Measurements from ENCODE around the gene GSG1L. TPM values are rescaled to one million over a fixed set of nuclear protein-coding genes. Genes with fewer than 3 reads are reported as not detected.
"Not testable (repeated sequence)": the region's sequence is repeated elsewhere in the genome, so short reads cannot be mapped to it uniquely, and the experiment has no call there.

The GSG1L gene
- total RNA-seq, 2 donors from 2014 or later, result 13.9 to 34.7 TPM

DNA sequence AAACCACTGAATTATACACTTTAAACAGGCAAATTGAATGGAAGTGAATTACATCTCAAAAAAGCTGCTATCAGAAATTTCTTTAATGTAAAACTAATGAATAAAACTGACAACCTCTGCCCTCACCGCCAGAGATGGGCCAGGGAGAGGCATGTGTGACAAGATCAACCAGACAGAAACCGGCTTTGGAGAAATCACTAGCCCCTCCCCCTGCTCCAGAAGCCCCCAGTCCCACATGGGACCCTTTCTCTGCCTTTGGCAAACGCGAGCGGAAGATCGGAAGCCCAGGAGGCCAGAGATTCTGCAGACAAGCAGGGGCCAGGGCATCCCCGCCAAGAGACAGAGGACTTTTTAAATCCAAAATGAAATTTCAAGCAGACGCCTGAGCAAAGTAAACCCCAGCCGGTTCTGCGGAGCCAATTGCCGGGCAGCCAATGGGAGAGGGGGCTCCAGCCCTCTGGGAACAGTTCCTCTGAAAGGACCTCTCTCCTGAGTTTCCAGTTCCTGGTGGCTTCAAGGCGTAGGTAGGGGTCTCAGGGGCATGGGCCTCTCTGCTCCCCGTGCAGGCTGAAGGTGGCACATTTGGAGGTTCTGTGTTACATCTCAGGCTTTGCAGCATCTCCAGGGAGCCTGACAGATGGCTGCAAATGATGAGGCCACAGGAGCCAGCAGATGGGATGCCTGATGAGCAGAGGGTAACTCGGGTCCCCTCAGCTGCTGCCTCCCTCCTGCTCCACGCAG is 118.1 kb downstream of the GSG1L start:
- Histone ChIP-seq H3K27ac (no peak overlapping the region), H3K4me1 (no peaks in the 10 kb centered on the region), H3K36me3 (no peaks in the 10 kb centered on the region), H3K4me3 (no peak overlapping the region), H3K27me3 (no peaks in the 10 kb centered on the region), H3K9me3 (no peaks in the 10 kb centered on the region)
- TF ChIP-seq, protein P1, sequence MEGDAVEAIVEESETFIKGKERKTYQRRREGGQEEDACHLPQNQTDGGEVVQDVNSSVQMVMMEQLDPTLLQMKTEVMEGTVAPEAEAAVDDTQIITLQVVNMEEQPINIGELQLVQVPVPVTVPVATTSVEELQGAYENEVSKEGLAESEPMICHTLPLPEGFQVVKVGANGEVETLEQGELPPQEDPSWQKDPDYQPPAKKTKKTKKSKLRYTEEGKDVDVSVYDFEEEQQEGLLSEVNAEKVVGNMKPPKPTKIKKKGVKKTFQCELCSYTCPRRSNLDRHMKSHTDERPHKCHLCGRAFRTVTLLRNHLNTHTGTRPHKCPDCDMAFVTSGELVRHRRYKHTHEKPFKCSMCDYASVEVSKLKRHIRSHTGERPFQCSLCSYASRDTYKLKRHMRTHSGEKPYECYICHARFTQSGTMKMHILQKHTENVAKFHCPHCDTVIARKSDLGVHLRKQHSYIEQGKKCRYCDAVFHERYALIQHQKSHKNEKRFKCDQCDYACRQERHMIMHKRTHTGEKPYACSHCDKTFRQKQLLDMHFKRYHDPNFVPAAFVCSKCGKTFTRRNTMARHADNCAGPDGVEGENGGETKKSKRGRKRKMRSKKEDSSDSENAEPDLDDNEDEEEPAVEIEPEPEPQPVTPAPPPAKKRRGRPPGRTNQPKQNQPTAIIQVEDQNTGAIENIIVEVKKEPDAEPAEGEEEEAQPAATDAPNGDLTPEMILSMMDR (IDR thresholded peaks at IDR 0.05), result no peak
- DNase-seq (ENCODE audit: low spot score), result no peak

DNA sequence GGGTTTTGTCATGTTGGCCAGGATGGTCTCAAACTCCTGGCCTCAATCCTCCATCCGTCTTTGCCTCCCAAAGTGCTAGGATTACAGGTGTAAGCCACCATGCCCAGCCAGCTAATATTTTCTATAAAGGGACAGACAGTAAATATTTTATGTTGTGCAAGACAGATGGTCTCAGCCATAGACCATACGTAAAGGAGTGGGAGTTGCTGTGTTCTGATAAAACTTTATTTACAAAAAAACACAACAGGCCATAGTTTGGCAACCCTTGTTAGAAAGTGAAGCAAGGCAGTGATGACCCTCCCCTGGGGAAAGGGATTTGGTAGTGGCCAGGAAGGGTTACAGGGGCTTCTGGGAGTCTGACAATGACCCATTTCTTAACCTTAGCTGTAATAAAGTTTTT is 119.7 kb downstream of the GSG1L start:
- H3K27me3 ChIP-seq, result no peaks in the 10 kb centered on the region
- TF ChIP-seq, protein P1 (IDR thresholded peaks at IDR 0.05), result no peak
- H3K36me3 ChIP-seq, result no peaks in the 10 kb centered on the region
- no peaks in the 10 kb centered on the region for H3K4me1 ChIP-seq
- DNase-seq (ENCODE audit: low spot score), result no peak
- H3K4me3 ChIP-seq, result no peak overlapping the region
- no peaks in the 10 kb centered on the region for H3K9me3 ChIP-seq
- H3K27ac ChIP-seq, result no peak overlapping the region

DNA sequence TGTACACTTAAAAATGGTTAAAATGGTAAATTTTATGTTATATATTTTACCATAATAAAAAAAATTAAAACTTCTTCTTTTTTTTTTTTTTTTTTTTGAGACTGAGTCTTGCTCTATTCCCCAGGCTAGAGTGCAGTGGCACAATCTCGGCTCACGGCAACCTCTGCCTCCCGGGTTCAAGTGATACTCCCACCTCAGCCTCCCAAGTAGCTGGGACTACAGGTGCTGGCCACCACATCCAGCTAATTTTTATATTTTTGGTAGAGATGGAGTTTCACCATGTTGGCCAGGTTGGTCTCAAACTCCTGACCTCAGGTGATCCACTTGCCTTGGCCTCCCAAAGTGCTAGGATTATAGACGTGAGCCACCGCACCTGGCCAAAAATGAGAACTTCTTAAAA is 121.4 kb downstream of the GSG1L start:
- not testable (repeated sequence) for H3K4me3 ChIP-seq

DNA sequence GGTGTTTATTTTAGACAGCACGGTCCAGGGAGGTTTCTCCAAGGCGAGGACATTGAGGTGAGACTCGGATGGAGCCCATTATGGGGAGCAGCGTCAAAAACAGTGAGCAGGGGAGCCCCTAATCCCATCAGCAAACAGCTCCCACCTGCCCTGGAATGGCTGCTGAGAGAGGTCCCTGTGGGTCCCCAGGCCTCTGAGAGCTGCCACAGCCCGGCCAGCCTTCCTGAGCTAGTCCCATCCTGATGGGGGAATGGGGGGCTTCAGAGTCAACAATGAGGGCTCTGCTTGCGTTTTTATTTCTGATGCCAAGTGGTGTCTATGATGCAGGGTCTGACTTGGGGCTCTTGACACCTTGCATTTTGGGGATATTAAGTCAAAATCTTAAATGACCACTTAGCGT is 128.4 kb downstream of the GSG1L start:
- Histone ChIP-seq H3K27me3 (no peaks in the 10 kb centered on the region), H3K4me3 (no peak overlapping the region), H3K36me3 (no peaks in the 10 kb centered on the region), H3K9me3 (no peaks in the 10 kb centered on the region), H3K27ac (no peak overlapping the region), H3K4me1 (no peaks in the 10 kb centered on the region)
- no peak for DNase-seq (ENCODE audit: low spot score)
- TF ChIP-seq, protein P1 (IDR thresholded peaks at IDR 0.05), result no peak

More for the DNA sequence above, 121.4 kb downstream of the GSG1L start:
- DNase-seq (ENCODE audit: low spot score); H3K27ac ChIP-seq; H3K36me3 ChIP-seq; H3K9me3 ChIP-seq; H3K27me3 ChIP-seq; H3K4me1 ChIP-seq: not testable (repeated sequence)

DNA sequence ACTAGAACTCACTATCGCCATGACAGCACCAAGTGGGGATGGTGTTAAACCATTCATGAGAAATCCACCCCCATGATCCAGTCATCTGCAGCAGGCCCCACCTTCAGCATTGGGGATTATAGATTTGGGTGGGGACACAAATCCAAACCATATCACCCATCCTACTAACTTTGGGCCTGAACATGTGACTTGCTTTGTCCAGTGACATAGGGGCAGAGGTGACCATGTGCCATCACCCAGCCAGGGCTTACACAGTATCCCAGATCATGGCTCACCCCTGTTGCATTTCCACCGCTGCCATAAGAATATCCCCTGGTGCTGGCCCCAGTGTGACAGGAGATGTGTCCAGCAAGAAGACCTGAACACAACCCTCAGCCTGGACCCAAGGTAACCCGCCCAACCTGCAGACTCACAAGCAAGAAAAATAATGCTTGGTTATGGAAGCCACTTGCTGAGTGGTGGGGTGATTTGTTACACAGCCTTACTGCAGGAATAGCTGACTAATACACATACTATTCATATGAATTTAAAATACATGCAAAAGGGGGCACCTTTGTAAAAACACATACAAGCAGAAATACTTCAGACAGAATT is 130.9 kb downstream of the GSG1L start:
- Histone ChIP-seq H3K27me3 (no peaks in the 10 kb centered on the region), H3K4me1 (no peaks in the 10 kb centered on the region), H3K36me3 (no peaks in the 10 kb centered on the region), H3K4me3 (no peak overlapping the region), H3K9me3 (no peaks in the 10 kb centered on the region), H3K27ac (no peak overlapping the region)
- no peak for DNase-seq (ENCODE audit: low spot score)
- TF ChIP-seq, protein P1 (IDR thresholded peaks at IDR 0.05), result no peak

DNA sequence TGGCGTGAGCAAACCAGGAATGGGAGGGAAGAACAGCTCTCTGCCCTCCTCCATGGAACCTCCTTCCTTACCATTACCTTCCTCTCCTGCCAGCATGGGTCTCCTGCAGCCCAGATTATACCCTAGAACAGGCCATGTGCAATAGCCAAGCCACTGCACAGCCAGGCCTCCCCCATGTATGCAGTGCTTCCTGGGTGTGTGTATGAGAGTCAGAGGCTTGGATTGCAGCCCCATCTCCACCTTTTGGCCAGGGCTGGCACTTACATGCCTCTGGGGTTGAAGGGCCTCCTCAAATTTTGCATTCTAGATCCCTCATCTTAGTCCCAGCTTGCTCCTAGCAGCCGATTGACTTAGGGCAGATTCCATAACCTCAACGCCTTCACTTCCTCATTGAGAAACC is 133.7 kb downstream of the GSG1L start:
- H3K36me3 ChIP-seq, result no peaks in the 10 kb centered on the region
- DNase-seq (ENCODE audit: low spot score), result no peak
- H3K27ac ChIP-seq, result no peak overlapping the region
- no peaks in the 10 kb centered on the region for H3K9me3 ChIP-seq
- H3K27me3 ChIP-seq, result no peaks in the 10 kb centered on the region
- H3K4me1 ChIP-seq, result no peaks in the 10 kb centered on the region
- TF ChIP-seq, protein P1 (IDR thresholded peaks at IDR 0.05), result no peak
- H3K4me3 ChIP-seq, result no peak overlapping the region

Measured in right atrium auricular region (tissue), 2 donors.